Keratinocyte (primary cell): ENCODE measurements around the gene GPC5.

ENCODE experiments used
- CTCF ChIP-seq, 3 experiments: IDR thresholded peaks in 1 of 3; conservative IDR thresholded peaks in 1 of 3; optimal IDR thresholded peaks in 1 of 3; 2 replicates in 2 of 3; 3 replicates in 1 of 3; pipeline versions ENCODE3 to v1.5.1; 2011; ENCODE audit warnings: low read length in 3 of 3, mild to moderate bottlenecking in 3 of 3, moderate library complexity in 2 of 3, control low read depth in 1 of 3, inconsistent platforms in 1 of 3; ENCODE audit not compliant: insufficient read depth in 2 of 3; ENCODE audit errors: extremely low read depth in 1 of 3
- EZH2 ChIP-seq: IDR thresholded peaks from one replicate; pipeline ENCODE4 v1.6.1; 2012; ENCODE audit warnings: inconsistent platforms, mild to moderate bottlenecking, low read length, moderate library complexity

- no peak for TF ChIP-seq CTCF (optimal IDR thresholded peaks at IDR 0.05 in 1 of 3, IDR thresholded peaks at IDR 0.05 in 1 of 3, conservative IDR thresholded peaks at IDR 0.05 in 1 of 3; ENCODE audit: extremely low read depth in 1 of 3, insufficient read depth in 2 of 3, low read length in 3 of 3)
- no peak for TF ChIP-seq EZH2
Observed at GRCh38 chr13:91362908-91363307, 35.5 kb upstream of the GPC5 start.
